ENCODE data around the gene CACHD1.

CACHD1 gene

DNA sequence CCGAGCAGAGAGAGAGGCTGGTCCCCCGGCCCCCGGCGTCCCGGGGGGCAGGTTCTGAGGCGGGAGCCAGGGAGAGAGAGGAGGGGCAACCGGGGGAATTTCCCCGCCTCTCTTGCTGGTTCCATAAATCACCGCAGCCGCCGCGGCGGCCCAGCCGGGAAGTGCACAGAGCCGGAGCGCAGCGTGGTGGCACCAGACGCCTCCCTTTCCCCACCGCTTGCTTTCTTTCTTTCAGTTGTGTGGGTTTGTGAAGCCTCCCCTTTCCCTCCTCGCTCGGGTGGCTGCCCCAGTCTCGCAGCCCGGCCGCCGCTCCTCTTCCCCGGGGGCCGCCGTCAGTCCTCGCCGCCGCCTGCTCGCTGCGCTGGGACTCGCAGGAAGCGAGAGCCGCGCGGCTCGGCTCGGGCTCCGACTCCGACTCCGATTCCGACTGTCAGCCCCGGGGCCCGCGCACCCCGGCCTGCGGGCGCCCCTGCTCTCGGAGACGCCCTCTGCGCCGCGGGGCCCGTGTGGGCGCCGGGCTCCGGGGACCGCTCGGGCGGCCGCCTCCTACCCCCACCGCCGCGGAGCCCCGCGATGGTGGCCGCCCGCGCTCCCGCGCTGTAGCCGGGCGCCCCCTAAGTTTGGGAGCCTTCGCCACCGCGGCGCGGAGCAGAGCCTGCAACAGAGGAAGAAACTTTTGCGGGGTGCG lies at the start of gene CACHD1:
TSS of gene CACHD1 (plus strand) at position 153 of the 688 bp plus-strand sequence. CDS start 616 bp downstream, outside the sequence.
- peak; percentile 75 for DNase-seq (ENCODE audit: low spot score)

DNA sequence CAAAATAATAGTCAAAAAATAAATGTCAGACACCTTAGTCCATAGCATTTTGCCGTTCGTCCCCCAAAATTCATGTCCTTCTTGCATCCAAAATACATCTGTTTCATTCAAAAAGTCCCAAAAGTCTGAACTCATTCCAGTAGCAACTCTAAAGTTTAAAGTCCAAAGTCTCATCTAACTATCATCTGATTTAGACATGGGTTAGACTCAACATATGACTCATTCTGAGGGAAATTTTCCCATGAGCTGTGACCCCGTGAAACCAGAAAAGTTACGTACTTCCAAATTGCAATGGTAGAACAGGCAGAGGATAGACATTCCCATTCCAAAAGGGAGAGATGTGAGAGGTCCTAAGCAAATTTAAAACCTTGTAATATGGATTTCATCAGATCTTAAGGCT lies 48.6 kb upstream of the CACHD1 start:
- no peak for DNase-seq (ENCODE audit: low spot score)

DNA sequence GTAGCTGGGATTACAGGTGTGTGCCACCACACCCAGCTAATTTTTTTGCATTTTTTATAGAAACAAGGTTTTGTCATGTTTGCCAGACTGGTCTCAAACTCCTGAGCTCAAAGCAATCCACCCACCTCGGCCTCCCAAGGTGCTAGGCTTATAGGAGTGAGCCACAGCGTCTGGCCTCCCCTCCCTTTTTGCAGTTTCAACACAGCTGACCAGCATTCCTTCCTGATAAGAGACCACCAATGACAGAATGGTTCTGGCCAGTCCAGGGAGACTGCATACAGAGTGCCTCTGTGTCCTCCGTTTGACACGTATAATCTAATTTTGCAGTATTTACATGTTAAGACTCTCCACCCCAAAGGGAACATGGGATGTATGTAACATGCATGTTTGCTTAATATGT lies 46.4 kb upstream of the CACHD1 start:
- no peak for DNase-seq (ENCODE audit: low spot score)

DNA sequence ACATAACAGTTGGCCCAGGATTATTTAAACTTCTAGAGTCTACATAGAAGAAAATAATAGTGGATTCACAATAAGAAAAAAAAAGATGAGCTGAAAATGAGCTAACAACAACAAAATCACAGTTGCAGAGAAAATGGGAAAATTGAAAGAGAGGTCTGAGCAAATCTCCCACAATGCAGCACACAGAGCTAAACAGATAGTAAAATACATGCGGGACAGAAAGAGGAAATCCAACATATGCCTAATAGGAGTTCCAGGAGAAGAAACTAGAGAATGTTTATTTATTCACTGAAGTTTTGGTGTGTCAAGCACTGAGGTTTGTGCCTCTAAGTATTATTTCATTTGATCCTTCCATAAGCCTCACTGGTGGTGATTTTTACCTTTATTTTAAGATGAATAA lies 45.5 kb upstream of the CACHD1 start:
- no peak for DNase-seq (ENCODE audit: low spot score)

DNA sequence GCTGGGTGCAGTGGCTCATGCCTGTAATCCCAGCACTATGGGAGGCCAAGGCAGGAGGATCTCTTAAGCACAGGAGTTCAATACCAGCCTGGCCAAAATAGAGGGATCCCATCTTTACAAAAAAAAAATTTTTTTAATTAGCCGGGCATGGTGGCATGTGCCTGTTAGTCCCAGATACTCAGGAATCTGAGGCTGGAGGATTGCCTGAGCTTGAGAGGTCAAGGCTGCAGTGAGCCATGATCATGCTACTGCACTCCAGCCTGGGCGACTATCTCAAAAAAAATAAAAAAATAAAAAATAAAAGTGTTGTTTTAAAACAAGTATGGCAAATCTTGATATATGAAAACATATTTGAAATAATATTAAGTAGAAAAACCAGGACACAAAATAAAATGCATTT lies 44.4 kb upstream of the CACHD1 start:
- DNase-seq (ENCODE audit: low spot score), result no peak

DNA sequence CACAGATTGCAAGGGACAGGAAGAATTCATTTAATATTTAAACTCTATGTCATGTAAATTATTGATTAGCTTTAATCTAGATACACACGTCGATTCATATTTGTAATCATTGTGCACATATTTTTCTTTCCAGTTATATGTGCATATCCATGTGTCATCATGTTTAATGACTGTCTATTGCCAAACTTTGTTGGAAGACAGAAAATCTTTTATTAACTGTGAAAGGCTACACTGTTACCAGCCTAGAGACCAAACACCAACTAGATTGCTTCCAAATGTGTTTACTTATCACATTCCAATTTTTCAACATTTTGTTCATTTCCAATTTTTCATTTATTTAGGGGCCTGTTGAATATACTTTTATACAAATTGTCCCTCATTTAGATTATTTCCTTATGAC lies 43.2 kb upstream of the CACHD1 start:
- DNase-seq (ENCODE audit: low spot score), result no peak

DNA sequence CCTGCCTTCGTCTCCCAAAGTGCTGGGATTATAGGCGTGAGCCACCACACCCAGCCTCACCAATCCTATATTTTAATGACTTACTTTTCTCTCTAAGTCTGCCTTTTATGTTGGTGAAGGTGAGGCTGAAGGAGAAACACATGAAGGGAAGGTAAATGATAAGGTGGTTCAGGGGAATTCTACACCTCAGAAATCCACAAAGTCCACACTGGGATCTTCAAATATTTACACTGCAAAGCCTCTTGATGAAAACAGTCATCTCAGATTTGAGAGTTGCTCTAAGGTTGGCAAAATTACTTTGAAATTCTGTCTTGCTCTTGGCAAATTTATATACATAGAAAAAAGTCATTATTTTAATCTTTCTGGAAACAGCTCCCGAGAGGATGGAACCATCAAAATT lies 42.0 kb upstream of the CACHD1 start:
- no peak for DNase-seq (ENCODE audit: low spot score)

DNA sequence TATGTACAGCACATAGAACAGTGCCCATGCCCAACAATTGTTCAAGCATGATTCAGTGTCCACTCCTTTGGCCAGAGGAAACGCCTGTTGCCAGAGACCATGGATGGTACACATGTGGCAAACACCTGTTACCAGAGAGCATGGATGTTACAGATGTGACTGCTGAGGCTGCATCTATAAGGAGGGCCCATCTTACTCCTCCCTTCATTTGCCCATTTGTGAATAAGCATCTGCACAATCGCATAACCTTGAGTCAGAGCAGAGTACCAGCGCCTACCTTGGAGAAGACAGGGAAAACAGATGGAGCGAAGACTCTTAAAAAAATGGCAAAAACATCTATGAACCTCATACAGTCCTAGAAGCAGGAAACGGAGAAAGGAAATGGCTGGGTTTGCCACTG lies 36.6 kb upstream of the CACHD1 start:
- no peak for DNase-seq (ENCODE audit: low spot score)

DNA sequence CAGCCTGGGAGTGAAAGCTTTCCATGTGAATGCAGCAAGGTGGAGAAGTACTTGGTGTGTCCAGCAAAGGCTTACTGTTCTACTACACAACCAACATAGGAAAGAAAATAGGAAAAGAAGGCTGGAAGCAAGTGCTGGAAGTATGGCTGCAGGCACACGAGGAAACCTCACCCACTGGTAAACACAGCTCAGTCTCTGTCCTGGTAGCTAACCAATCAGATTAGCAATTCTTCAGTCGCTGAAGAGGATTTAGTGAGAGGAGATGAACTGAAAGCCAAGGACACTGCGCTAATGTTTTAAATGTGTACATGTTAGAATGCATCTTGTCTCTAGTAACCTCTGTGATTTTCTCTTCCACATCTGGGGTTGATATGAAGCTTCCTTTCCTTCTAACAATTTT lies 36.2 kb upstream of the CACHD1 start:
- no peak for DNase-seq (ENCODE audit: low spot score)

DNA sequence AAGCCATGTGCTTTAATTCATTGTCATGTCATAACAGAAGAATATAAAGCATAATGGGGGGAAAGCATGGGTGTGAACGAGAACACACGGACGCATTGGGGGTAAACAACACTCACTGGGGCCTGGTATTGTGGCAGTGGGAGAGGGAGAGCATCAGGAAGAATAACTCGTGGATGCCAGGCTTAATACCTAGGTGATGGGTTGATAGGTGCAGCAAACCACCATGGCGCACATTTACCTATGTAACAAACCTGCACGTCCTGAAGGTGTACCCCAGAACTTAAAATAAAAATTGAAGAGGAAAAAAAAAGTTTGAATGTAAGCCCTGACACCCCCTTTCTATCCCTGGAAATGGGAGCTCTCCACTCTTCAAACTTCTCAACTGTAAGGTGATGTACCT lies 34.9 kb upstream of the CACHD1 start:
- DNase-seq (ENCODE audit: low spot score), result no peak

DNA sequence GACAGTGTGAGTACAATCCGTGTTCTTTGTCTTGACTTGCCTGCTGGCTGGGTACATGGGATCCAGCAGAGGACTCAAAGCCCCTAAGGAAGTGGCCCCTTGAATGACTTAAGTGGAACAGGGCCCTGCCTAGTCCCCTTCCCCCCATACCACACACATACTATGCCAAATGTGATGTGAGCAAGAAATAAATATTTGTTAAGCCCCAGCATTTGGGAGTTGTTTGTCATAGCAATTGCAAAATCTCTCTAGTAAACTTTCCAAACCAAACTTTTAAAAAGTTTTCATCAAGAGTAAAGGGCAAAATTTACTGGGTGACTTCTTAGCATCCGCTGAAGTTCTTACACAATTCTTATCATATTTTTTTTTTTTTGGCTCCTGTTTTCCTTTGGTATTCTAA lies 32.5 kb upstream of the CACHD1 start:
- DNase-seq (ENCODE audit: low spot score), result no peak

DNA sequence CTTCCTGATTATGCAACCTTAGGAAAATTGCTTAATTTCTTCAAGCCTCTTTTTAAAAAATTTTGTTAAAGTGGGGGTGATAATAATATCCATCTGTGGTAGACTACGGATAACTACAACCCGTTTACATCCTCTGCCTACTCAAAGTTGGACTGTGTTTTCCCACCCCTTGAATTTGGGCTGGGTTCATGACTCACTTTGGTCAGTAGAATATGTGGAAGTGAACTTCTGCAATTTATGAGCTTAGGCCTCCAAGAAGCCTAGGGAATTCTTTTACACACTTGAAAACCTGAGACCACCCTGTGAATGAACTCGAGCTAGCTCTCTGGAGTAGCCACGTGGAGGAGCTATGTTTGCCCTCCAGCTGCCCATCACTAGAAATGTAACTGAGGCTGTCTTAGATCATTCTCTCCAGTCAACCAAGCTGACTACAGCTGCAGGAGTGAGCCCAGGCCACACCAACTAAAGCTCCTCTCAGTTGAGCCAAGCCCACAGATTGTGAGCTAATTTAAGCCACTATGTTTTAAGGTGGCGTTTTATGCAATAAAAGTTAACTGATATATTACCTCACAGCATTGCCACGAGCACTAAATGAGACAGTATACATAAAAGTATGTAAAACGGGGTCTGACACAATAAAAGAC lies 29.6 kb upstream of the CACHD1 start:
- DNase-seq (ENCODE audit: low spot score), result no peak

DNA sequence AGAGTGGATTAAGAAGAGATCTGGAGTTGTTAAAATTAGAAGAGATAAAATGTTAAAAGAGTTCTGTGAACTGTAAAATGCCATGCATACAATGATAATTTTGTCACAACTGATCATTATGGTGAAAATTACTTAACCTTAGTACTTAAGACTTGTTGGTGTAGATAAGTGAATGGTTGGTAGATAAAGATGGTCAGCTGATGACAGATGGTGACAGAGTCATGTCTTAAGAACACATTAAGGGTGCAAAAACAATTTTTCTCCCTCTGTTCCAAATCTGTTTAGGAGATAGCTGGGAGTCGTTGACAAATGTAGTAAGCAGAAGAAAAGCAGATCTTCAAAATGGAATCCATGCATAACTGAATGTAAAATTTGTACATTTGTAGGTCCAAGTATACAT lies 18.5 kb upstream of the CACHD1 start:
- no peak for DNase-seq (ENCODE audit: low spot score)

DNA sequence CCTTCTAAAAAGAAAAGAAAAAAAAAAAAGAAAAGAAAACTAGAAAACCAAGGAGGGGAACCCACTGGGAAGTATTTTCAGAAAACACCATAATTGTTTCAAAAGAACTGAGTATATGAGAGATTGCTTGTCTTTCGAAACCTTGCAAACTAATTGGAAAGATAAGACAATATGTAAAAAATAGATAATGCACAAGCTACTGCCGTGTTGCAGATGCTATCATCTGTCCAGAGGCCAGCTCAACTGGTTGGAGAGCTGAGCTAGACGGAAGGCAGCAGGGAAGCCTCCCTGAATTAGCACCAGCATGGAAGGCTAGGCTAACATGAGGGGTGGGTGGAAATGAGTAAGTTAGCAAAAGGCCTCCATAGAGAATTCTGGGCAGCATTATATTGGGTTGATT lies 16.2 kb upstream of the CACHD1 start:
- no peak for DNase-seq (ENCODE audit: low spot score)

DNA sequence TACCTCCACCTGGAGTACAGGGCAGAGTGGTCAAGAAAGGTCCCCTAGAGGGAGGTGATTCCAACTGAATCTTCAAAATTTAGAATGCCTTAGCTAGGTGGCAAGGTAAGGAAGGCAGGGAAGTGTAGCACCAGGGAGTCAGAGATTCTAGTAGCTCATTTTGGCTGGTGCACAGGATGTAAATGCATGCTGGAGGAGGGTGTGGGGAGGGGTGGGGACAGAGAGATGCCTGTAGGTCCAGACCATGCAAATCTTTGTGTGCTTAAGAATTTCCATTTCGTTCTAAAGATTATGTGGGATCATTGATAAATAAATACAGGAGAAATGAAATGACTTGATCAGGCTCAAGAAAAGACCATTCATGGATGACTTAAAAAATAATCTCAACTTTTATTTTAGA lies 11.0 kb upstream of the CACHD1 start:
- DNase-seq (ENCODE audit: low spot score), result no peak

DNA sequence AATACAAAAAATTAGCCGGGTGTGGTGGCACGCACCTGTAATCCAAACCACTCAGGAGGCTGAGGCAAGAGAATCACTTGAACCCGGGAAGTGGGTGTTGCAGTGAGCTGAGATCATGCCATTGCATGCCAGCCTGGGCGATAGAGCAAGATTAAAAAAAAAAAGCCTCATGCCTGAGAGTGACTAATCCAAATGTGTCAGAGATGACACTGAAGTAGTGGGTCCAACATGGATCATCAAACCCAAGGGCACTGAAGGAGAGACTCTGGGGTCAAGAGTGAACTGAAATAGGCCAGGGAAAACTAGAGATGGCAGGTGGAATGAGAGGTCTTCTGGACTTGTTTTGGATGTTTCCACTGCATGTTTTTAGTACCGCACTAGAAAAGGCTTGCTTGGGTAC lies 10.2 kb upstream of the CACHD1 start:
- DNase-seq (ENCODE audit: low spot score), result no peak

DNA sequence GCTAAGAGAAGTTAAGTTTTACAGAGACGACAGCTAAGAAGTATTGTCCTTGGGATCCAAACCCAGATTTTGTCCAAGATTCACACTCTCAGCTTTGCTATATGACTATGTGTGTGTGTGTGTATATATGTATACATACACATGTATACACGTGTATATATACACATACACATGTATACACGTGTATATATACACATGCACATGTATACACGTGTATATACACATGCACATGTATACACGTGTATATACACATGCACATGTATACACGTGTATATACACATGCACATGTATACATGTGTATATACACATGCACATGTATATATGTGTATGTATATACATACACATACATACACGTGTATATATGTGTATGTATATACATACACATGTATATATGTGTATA lies 3.9 kb upstream of the CACHD1 start:
- DNase-seq (ENCODE audit: low spot score), result no peak

DNA sequence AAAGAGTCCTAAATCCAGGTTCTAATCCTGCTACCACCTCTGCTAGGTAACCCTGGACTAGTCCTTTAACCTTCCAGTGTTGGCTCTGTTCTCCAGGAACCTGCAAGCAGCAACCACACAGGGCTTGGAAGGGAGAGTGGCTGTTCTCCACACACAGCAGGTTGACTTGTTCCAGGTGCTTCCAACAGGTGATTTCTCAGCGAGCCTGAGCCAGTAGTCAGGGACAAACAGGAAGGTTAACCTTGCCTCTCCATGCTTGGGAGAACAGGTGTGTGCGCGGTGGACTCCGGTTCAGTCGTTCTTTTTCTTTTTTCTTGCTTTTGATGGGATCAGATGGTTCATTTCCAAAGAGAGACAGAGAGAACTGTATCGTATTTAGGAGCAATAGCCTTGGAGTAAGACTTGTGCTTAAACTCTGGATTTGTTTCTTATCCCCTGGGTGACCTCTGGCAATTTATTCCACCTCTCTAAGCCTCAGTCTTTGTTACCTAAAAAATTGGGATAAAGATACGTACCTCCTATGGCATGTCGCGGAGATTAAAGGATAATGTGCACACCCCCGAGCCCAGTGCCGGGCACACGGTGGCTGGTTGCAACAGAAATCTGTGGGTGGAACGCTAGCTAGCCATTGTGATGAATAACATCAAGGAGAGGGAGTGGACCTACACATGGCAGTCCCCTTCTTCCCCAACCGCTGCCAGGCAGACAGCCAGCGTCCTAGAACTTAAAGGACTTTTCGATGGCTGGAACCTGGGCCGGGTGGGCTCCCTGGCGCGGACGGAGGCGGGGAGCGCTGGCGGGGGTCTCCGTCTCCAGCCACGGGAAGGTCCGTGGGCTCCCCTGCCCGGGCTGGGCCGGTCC lies 583 bp upstream of the CACHD1 start:
- DNase-seq (ENCODE audit: low spot score), result no peak

DNA sequence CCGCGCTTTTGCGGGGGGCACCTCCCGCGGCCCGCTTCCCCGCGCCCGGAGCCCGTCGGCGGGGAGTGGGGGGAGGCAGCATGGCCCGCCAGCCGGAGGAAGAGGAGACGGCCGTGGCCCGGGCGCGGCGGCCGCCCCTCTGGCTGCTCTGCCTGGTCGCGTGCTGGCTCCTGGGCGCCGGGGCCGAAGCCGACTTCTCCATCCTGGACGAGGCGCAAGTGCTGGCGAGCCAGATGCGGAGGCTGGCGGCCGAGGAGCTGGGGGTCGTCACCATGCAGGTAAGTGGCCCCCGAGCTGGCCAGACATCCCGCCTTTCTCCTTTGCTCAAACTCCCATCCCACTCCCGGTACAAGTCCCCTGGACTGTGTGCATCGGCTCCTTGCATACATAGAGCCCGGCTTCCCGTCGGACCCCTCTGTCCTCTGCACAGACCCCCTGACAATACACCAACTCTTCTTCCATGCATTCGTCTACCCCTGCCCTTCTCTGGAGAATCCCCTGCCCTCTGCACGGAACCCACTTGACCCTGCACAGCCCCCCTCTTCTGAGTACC lies 812 bp downstream of the CACHD1 start:
- DNase-seq (ENCODE audit: low spot score), result no peak

DNA sequence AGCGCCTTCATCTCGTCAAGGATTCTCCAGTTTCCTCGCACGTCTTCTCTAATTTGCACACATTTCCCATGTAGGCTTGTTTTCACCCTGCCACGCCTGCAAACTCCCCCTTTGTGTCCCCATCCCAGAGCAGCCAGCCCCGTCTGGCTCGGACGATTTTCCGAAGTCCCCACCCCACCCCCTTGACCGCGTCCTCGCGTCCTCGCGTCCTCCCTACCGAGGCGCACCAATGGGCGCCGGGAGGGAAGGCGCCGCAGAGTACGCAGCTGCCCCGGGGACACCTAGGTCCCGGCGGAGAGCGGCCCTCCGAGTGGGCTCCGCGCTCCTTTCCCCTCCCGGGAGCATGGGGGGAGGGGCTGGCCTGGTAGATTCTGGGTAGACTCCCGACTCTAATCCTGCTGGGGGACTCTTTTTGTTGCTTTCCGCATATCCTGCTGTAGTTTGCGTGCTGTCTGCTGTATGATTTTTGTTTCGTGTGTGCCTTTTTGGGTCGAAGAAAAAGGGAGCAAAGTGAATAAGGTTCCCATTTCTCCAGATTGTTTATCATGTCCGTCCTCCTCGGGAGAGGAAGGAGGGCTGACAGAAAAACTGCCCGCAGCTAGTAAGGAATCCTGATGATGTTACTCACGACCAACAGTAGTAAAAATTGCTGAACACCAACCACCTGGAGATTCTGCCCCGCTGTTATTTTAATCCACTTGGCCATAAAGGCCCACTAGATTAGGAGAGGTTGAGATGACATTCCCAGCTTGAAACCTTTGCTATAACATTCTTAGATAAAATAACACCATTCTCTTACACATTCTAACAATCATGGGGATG lies 1.5 kb downstream of the CACHD1 start:
- DNase-seq (ENCODE audit: low spot score), result no peak

DNA sequence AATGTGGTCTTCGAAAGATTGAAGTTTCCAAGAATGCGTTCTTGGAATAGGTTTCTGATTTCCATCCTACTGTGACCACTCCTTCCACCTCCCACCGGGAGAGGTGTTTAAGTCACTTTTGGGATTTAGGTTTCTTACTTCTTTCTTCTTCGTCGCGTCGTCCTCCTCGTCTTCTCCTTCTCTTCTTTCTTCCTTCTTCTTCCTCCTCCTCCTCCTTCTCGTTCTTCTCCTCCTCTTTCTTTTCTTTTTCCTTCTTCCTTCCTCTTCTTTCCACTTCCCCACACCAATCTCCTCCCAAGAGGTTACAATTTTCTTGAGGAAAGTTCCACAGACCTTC lies 2.1 kb downstream of the CACHD1 start:
- DNase-seq (ENCODE audit: low spot score), result no peak

DNA sequence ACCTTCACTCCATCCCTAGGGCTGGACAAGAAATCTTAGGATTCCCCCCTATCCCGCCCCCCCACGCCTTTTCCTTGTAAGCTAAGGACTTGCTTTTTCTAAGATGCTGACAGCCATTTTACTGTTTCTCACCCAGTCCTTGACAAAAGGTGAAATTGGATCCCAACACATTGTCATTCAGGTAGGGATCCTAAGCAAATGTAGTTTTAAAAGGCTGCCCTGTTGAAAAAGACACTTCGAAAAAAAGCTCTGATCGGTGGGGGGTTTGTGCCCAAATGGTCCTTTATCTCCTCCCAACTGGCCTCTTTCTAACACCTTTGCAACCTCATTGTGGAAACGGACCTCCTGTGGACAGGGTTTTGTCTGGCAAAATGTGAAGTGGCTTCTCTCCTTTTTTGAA lies 2.9 kb downstream of the CACHD1 start:
- no peak for DNase-seq (ENCODE audit: low spot score)
